ENCODE data around the gene ACSM6.

ACSM6 gene

DNA sequence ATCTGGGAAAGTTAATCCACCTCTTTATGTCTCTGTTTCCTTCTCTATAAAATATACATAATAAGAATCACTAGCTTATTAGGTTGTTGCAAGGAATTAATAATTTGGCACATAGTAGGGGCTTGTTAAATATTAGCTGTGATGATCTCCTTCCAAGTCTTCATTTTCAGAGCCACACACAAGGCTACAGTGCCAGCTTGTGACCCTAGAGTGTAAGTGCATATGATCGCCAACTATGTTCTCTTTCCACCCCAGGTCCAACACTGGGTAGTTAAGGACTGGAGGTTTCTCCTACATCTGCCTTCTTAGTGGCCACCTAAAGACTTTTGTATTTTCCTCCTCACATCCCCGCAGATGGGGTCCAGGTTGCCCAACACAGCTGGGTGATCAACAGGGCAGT, 17.9 kb upstream of the ACSM6 start:
- ChIA-PET POLR2A (no interaction called here), CTCF (no interaction called here)
- DNase-seq (ENCODE audit: extremely low spot score): no peak
- no peak for TF ChIP-seq HDGF (IDR thresholded peaks at IDR 0.05; ENCODE audit: borderline replicate concordance)
- no peak for TF ChIP-seq FOXK2 (IDR thresholded peaks at IDR 0.05)
- no peak for TF ChIP-seq ELF4 (IDR thresholded peaks at IDR 0.05)

DNA sequence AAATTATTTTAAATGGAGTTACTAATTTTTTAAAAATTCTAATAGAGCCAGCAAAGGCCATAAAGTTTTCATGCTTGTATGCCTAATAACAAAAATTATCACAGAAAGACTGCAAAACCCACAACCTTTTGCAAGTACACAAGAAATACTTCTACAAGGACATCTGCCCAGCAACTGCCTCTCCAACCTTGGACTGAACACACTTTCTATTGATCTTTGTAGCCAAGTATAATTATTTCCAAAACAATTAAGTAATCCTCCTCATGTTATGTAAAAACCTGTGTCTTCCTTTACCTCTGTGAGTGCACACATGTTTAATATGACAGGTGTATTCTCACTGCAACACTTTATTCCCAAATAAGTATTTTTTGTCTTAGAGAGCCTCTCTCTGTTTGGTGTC, 16.6 kb upstream of the ACSM6 start:
- CTCF ChIA-PET: no interaction called here
- no peak for DNase-seq (ENCODE audit: extremely low spot score)
- POLR2A ChIA-PET: no interaction called here
- TF ChIP-seq SP1 (IDR thresholded peaks at IDR 0.05) (no peak), PKNOX1 (IDR thresholded peaks at IDR 0.05) (no peak), ARNT (IDR thresholded peaks at IDR 0.05) (no peak), ZNF384 (IDR thresholded peaks at IDR 0.05) (no peak), BHLHE40 (IDR thresholded peaks at IDR 0.05; ENCODE audit: borderline replicate concordance) (no peak), FOXM1 (IDR thresholded peaks at IDR 0.05; ENCODE audit: borderline replicate concordance) (no peak), FOXA1 (IDR thresholded peaks at IDR 0.05) (no peak), CTBP1 (IDR thresholded peaks at IDR 0.05; ENCODE audit: borderline replicate concordance) (no peak), L3MBTL2 (conservative IDR thresholded peaks at IDR 0.05) (no peak), ELF4 (IDR thresholded peaks at IDR 0.05) (no peak), FOXK2 (IDR thresholded peaks at IDR 0.05) (no peak), TARDBP (IDR thresholded peaks at IDR 0.05) (no peak), SUZ12 (IDR thresholded peaks at IDR 0.05) (no peak), NFRKB (IDR thresholded peaks at IDR 0.05) (no peak), HDGF (IDR thresholded peaks at IDR 0.05; ENCODE audit: borderline replicate concordance) (no peak), LEF1 (IDR thresholded peaks at IDR 0.05; ENCODE audit: borderline replicate concordance) (no peak)

DNA sequence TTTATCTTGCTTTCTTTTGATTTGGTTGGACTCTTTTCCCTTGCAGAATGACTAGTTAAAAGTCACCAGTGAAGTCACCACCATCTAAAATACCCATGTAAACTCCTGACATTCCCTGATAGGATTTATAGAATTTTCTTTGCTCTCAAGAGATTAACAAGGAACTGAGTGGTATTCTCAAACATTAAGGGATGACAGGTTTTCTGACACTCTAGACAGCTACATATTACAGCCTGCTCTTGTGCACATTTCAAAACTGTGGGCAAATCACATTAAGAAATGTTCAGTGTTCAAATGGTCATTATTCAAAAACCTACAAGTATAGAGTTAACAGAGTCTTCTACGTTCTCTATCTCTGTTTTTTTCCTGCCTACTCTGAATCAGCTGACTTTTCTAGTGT, 15.8 kb upstream of the ACSM6 start:
- no peak for TF ChIP-seq NFRKB (IDR thresholded peaks at IDR 0.05)
- TF ChIP-seq FOXM1 (IDR thresholded peaks at IDR 0.05; ENCODE audit: borderline replicate concordance): no peak
- TF ChIP-seq CTBP1 (IDR thresholded peaks at IDR 0.05; ENCODE audit: borderline replicate concordance): no peak
- TF ChIP-seq ARNT (IDR thresholded peaks at IDR 0.05): no peak
- TF ChIP-seq TARDBP (IDR thresholded peaks at IDR 0.05): no peak
- no peak for TF ChIP-seq L3MBTL2 (conservative IDR thresholded peaks at IDR 0.05)
- TF ChIP-seq LEF1 (IDR thresholded peaks at IDR 0.05; ENCODE audit: borderline replicate concordance): no peak
- TF ChIP-seq FOXA1 (IDR thresholded peaks at IDR 0.05): no peak
- TF ChIP-seq ELF4 (IDR thresholded peaks at IDR 0.05): no peak
- ChIA-PET CTCF (no interaction called here), POLR2A (no interaction called here)
- no peak for DNase-seq (ENCODE audit: extremely low spot score)

GRCh38 chr10:95178797-95179196, 15.2 kb upstream of the ACSM6 start:
- TF ChIP-seq HDGF (IDR thresholded peaks at IDR 0.05; ENCODE audit: borderline replicate concordance) (no peak), FOXA1 (IDR thresholded peaks at IDR 0.05) (no peak), SP1 (IDR thresholded peaks at IDR 0.05) (no peak), ZNF384 (IDR thresholded peaks at IDR 0.05) (no peak), TARDBP (IDR thresholded peaks at IDR 0.05) (no peak), LEF1 (IDR thresholded peaks at IDR 0.05; ENCODE audit: borderline replicate concordance) (no peak), ELF4 (IDR thresholded peaks at IDR 0.05) (no peak), ARNT (IDR thresholded peaks at IDR 0.05) (no peak), SUZ12 (IDR thresholded peaks at IDR 0.05) (no peak), NFRKB (IDR thresholded peaks at IDR 0.05) (no peak), CTBP1 (IDR thresholded peaks at IDR 0.05; ENCODE audit: borderline replicate concordance) (no peak), BHLHE40 (IDR thresholded peaks at IDR 0.05; ENCODE audit: borderline replicate concordance) (no peak)
- ChIA-PET CTCF (no interaction called here), POLR2A (no interaction called here)
- no peak for DNase-seq (ENCODE audit: extremely low spot score)

DNA sequence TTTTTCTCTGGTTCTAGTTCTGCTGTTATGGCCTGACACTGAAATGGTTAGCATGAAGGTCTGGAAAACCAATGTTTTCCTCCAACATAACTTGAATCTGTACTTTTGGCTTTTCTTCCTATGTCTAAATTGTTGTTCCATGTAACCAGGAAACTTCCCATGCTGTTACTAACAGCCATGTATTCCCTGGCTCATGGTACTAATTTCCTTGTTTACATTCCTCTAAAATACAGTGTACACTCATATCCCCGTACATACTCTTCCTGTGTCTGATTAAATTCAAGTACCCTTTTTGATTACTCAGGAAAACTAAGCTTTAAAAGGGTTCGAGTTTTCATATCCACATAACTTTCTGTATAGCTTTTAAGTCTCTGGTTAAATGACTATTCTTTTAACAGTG, 12.3 kb upstream of the ACSM6 start:
- POLR2A ChIA-PET: no interaction called here

More for the DNA sequence above, 12.3 kb upstream of the ACSM6 start:
- CTCF ChIA-PET: no interaction called here
- no peak for DNase-seq (ENCODE audit: extremely low spot score)
- no peak for TF ChIP-seq NFRKB (IDR thresholded peaks at IDR 0.05)
- no peak for TF ChIP-seq CTBP1 (IDR thresholded peaks at IDR 0.05; ENCODE audit: borderline replicate concordance)
- TF ChIP-seq BHLHE40 (IDR thresholded peaks at IDR 0.05; ENCODE audit: borderline replicate concordance): no peak
- TF ChIP-seq ELF4 (IDR thresholded peaks at IDR 0.05): no peak
- TF ChIP-seq SUZ12 (IDR thresholded peaks at IDR 0.05): no peak
- no peak for TF ChIP-seq LEF1 (IDR thresholded peaks at IDR 0.05; ENCODE audit: borderline replicate concordance)
- no peak for TF ChIP-seq ZNF384 (IDR thresholded peaks at IDR 0.05)
- no peak for TF ChIP-seq PKNOX1 (IDR thresholded peaks at IDR 0.05)
- TF ChIP-seq TARDBP (IDR thresholded peaks at IDR 0.05): no peak
- TF ChIP-seq SP1 (IDR thresholded peaks at IDR 0.05): no peak
- no peak for TF ChIP-seq ARNT (IDR thresholded peaks at IDR 0.05)
- no peak for TF ChIP-seq L3MBTL2 (conservative IDR thresholded peaks at IDR 0.05)
- TF ChIP-seq HDGF (IDR thresholded peaks at IDR 0.05; ENCODE audit: borderline replicate concordance): no peak
- no peak for TF ChIP-seq FOXK2 (IDR thresholded peaks at IDR 0.05)
- no peak for TF ChIP-seq FOXM1 (IDR thresholded peaks at IDR 0.05; ENCODE audit: borderline replicate concordance)
- no peak for TF ChIP-seq FOXA1 (IDR thresholded peaks at IDR 0.05)

Data from HEK293T (cell line).